Head of caudate nucleus (tissue), 42 donors: ENCODE measurements around the gene AHRR.
"Not testable (repeated sequence)": the region's sequence is repeated elsewhere in the genome, so short reads cannot be mapped to it uniquely, and the experiment has no call there.

Source experiments
- DNase-seq, 42 donors: peaks; one replicate each; pipeline versions ENCODE4 v3.0.0 to v3.0.0-alpha.2; 2020 to 2021; ENCODE audit warnings: mixed read lengths in 7 of 42
- intact Hi-C: fragments of 100-400 bp; cut with DNase I; formaldehyde crosslinking; loops from one replicate; pipeline ENCODE4 v1.15.0; 2022

AHRR gene

GRCh38 chr5:414991-415927 is 93.7 kb downstream of the AHRR start:
- intact Hi-C loops: not testable (repeated sequence)
- DNase-seq: peak in 14 of 42 donors; percentile 7 to 83 (median 46)

- intact Hi-C loops: no loop called here
- peak in 3 of 42 donors; percentile 14 to 37 (median 16) for DNase-seq
Observed at GRCh38 chr5:415928-416635, 94.6 kb downstream of the AHRR start.

DNA sequence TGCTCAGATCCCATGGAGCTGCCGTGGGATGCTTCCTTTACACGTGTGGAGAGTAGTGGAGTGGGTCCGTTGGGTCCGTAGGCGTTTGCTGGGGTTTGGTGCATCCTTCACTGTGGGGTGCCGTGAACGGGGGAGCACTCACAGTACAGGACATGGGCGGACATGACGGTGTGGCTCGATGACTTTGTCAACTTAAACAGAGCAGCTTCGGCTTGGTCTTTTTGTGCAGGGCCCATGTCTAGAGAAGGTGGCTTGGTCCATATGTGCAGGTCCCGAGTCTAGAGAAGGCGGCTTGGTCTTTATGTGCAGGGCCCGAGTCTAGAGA is 95.1 kb downstream of the AHRR start:
- DNase-seq: peak in 2 of 42 donors; percentile 12 to 38
- intact Hi-C loops: no loop called here

DNA sequence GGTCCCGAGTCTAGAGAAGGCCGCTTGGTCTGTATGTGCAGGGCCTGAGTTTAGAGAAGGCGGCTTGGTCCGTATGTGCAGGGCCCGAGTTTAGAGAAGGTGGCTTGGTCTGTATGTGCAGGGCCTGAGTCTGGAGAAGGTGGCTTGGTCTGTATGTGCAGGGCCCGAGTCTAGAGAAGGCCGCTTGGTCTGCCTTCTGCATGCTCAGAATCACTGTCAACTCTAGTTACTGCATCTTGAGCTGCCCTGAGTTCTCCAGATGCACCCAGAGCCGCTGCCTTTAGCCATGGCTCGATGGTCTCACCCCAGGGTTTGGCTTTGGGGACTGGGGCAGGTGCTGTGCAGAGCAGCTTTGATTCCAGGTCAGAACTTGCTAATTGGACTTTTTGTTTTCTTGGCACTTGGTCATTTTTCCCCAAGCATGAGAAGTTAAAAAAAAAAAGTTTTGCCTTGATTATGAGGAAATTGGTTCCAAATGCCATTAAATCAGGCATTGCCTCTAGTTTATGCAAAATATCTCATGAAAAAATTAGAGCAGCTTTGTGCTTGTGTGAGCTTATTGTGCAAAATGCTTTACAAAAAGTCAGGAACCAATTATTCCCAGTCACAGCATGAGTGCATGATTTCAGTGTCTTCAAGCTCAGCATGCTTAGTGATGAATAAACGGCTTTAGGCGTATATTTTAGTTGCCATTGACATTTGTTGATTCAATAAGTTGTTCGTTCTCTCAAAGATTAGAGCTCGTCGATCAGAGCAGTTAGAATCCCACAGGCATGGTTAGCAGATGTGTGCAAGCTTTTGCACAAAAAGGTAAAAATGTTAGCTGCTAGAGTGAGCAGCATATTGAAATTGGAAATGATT is 96.0 kb downstream of the AHRR start:
- DNase-seq: peak in 3 of 42 donors; percentile 6 to 33 (median 10)
- intact Hi-C loops: no loop called here

DNA sequence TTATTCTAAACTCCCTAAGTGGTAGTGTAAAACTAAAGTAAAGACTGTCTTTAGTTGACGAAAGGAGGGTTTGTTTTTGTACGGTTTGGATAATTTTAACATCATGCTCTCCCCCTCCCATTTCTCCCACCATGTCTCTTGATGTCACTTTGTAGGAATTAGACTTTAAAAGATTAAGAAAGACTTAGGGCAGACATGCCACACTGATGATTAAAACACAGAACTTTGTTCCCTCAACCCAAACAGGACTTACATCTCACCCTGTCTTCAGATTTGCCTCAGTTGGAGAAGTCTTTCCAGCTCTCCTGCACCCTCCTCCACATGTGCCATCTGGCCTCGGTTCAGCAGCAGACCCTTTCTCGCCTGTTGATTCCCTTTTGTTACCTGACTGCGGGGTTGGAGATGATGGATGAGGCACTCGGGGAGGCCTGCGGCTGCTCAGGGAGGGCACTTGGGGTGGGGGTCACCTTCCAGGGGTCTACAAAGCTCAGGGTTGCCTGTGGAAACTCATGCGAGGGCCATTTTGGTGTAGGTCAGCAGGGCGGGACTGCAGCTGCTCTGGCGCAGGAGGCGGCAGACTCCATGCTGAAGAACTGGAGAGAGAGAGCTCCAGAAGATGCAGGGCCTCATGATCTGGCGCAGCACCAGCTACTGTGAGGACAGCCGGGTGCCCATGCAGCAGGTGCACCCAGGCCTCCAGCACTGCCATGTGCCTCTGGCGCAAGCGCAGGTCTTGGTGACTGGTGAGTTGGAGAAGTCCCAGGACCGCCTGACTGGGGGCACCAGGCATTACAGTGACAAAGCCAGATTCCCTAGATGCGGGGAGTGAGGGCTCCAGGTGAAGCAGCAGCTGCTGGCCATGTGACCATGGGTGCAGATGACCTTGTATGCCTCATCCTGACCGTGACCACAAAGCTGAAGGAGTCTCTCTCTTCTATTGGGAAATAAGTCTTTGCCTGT is 96.9 kb downstream of the AHRR start:
- intact Hi-C loops: no loop called here
- DNase-seq: peak in 4 of 42 donors; percentile 9 to 39 (median 14)

DNA sequence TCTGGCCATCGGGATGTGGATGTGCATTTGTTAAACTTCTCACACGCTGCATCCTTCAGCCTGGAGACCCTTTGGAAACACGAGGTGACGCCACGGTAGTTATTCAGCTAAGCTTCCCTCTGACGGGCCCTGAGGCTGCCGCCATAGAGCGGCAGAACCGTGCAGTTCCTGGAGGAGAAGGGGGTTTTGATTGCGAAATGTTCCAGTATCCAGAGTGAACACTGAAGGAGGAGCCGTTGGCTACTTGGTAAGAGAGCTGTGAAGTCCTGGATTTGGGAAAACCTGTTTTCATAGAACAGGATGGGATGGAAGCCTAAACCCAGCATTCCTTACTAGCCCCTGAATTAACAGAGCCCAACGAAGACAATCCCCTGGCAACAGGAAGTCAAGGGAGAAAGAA is 98.5 kb downstream of the AHRR start:
- peak in 1 of 42 donors; percentile 23 for DNase-seq

DNA sequence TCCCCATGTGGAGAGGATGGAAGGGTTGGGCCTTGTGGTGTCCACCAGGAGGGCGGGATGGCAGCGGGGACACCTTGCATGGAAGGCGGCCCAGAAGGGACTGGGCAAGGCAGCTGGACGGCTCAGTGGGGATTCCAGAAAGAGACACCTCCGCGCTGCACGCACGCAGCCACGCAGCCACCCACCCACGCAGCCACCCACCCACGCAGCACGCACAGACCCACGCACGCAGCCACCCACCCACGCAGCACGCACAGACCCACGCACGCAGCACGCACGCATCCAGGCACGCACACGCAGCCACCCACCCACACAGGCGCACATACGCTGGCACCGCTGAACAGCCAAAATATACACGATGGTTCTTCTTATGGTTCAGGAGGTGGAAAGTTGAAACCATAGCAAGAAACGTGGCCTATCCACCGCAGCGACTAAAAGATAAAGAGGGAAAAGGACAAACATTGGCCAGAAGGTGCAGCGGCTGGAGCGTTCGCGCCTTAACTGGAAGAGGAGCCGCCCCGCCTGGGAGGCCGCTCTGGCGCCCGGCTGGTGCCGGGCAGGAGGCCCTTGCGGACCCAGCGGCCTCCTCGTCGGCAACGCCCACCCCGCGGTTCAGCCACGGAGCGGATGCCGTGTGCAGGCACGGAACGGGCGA is 99.2 kb downstream of the AHRR start:
- intact Hi-C loops: no loop called here
- DNase-seq: peak in 3 of 42 donors; percentile 8 to 36 (median 12)

More for the DNA sequence above, 98.5 kb downstream of the AHRR start:
- intact Hi-C loops: no loop called here

- intact Hi-C loops: no loop called here
- peak in 2 of 42 donors; percentile 4 to 11 for DNase-seq
Observed at GRCh38 chr5:421287-421880, 99.9 kb downstream of the AHRR start.

GRCh38 chr5:421901-422300 is 100.4 kb downstream of the AHRR start:
- peak in 3 of 42 donors; percentile 8 to 43 (median 10) for DNase-seq
- intact Hi-C loops: no loop called here

- intact Hi-C loops: no loop called here
- DNase-seq: peak in 3 of 42 donors; percentile 4 to 36 (median 15)
Observed at GRCh38 chr5:422323-423232, 101.1 kb downstream of the AHRR start.

GRCh38 chr5:423233-423565 is 101.7 kb downstream of the AHRR start:
- intact Hi-C loops: no loop called here
- peak in 3 of 42 donors; percentile 11 to 39 (median 13) for DNase-seq

GRCh38 chr5:423626-424261 is 102.2 kb downstream of the AHRR start:
- peak in 5 of 42 donors; percentile 16 to 44 (median 17) for DNase-seq
- intact Hi-C loops: no loop called here

GRCh38 chr5:424301-425110 is 103.0 kb downstream of the AHRR start:
- intact Hi-C loops: no loop called here
- DNase-seq: peak in 3 of 42 donors; percentile 15 to 41 (median 24)

DNA sequence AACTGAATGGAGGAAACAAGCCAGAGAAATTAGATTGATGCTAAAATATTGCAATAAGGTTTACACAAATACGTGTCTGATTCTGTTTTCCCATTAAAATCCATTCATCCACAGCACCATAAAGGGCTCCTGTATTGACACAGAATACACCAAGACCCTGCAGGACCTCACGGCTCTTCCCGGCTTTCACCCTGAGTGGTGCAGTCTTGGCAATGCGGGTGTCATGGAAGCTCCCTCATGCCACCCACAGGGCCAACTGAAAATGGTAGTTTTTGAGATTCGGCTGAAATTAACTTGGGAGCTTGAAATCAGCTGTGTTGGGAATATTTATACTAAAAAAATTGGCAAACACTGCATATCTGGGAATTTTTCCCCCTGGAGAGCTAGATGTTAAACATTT is 104.2 kb downstream of the AHRR start:
- DNase-seq: peak in 20 of 42 donors; percentile 28 to 76 (median 50)
- intact Hi-C loops: no loop called here
